Smooth muscle cell (in vitro differentiated cells): ENCODE results near the gene MAP7. TPM values are rescaled to one million over a fixed set of nuclear protein-coding genes. Genes with fewer than 3 reads are reported as not detected.

Experiments
- polyA plus RNA-seq: library from polyadenylated mRNA; unstranded; fragments of >200 nt; fragmentation: Nextera tagmentation; extraction: Ambion mirVana; gene quantifications from 2 replicates; pipeline ENCODE4 v1.2.1, GENCODE V29; 2016
- small RNA-seq: library from RNA; depleted of rRNA; stranded (forward); fragments of <200 nt; gene quantifications from one replicate; pipeline ENCODE3, GENCODE V24; 2014
- total RNA-seq: library from RNA; depleted of rRNA; stranded (reverse); fragments of >200 nt; gene quantifications from 2 replicates; pipeline ENCODE4 v1.2.3, GENCODE V29; 2014

MAP7 gene
- total and polyA plus RNA-seq, 2 experiments from 2014 or later: 1.6 to 8.2 TPM

Small RNA genes lying within 50 kb of the gene (small RNA-seq; reads per million reads assigned to genes)
- gene AL023284.1 (not detected), gene NDUFS5P1 (not detected)

Other genes with a start within 250 kb of the MAP7 start
- 1.8 and 2.1 TPM in 2 replicates for gene MAP3K5, start 242.1 kb upstream of the MAP7 start, total RNA-seq
- 0.69 and 0.93 TPM in 2 replicates for gene MAP3K5, start 242.1 kb upstream of the MAP7 start, polyA plus RNA-seq